ENCODE measurements around the gene TM4SF20.
A peak's percentile ranks its signal among the peaks of the same experiment; 100 is the strongest.

Gene TM4SF20

DNA sequence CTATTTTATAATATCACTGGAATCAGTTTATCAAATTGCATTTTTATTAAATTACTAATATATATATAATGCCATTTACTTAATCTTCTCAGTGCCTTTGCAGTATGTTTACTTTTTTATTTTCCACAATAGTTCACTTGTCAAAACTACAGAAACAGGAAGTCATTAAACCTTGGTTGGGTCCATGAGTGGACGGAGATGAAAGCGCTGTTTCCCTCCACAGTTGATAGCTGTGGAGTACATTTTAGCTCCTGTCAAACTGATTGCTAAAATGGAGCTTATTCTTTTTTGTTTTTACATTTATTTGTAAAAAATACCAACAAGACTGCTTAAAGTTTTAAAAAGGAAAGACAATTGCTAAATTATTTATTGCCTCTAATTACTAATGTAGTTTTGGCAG is 34.9 kb downstream of the TM4SF20 start:
- DNase-seq (ENCODE audit: low read depth, low spot score): no peak
- no peak overlapping the region for H3K27ac ChIP-seq
- no peak overlapping the region for H3K9ac ChIP-seq (ENCODE audit: insufficient read length)
- H3K9me3 ChIP-seq (ENCODE audit: low read depth, low read length): no peaks in the 10 kb centered on the region
- no peak overlapping the region for H3K4me3 ChIP-seq
- peaks cover 36% of the 10 kb centered on the region for H3K36me3 ChIP-seq (ENCODE audit: insufficient read depth, low read length)
- TF ChIP-seq FOXP2 (optimal IDR thresholded peaks at IDR 0.05; ENCODE audit: control extremely low read depth, extremely low read length, insufficient read depth): no peak
- no peak for TF ChIP-seq POLR2AphosphoS5 (IDR thresholded peaks at IDR 0.05; ENCODE audit: borderline replicate concordance, low read depth, low read length)
- no peak for TF ChIP-seq EZH2 (IDR thresholded peaks at IDR 0.05)

DNA sequence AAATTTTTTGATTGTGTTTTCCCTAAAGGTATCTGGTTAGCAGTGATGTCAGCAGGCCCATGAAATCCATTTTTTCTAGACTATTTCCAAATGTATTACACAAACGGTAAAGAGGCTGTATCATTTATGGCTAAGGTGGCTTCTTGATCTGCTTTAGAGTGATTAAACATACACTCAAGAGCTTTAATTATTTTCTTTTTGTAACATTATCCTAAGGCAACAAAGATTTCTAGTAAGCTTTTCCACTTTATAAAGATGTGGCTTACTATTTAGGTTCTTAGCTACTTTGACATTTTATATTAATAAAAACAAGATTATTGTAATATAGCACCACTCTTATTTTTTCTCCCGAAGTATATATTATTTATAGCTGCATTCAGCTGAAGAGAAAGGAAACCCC is 37.6 kb downstream of the TM4SF20 start:
- peaks cover 37% of the 10 kb centered on the region for H3K36me3 ChIP-seq (ENCODE audit: insufficient read depth, low read length)
- H3K4me3 ChIP-seq: no peak overlapping the region
- no peak overlapping the region for H3K27ac ChIP-seq
- no peak overlapping the region for H3K9ac ChIP-seq (ENCODE audit: insufficient read length)
- DNase-seq (ENCODE audit: low read depth, low spot score): no peak
- TF ChIP-seq FOXP2 (optimal IDR thresholded peaks at IDR 0.05; ENCODE audit: control extremely low read depth, extremely low read length, insufficient read depth) (no peak), POLR2AphosphoS5 (IDR thresholded peaks at IDR 0.05; ENCODE audit: borderline replicate concordance, low read depth, low read length) (no peak), EZH2 (IDR thresholded peaks at IDR 0.05) (no peak)
- H3K9me3 ChIP-seq (ENCODE audit: low read depth, low read length): no peaks in the 10 kb centered on the region

- H3K4me3 ChIP-seq: no peak overlapping the region
- TF ChIP-seq POLR2AphosphoS5 (IDR thresholded peaks at IDR 0.05; ENCODE audit: borderline replicate concordance, low read depth, low read length): no peak
- no peak for TF ChIP-seq EZH2 (IDR thresholded peaks at IDR 0.05)
- TF ChIP-seq FOXP2 (optimal IDR thresholded peaks at IDR 0.05; ENCODE audit: control extremely low read depth, extremely low read length, insufficient read depth): no peak
- H3K9me3 ChIP-seq (ENCODE audit: low read depth, low read length): no peaks in the 10 kb centered on the region
- no peak overlapping the region for H3K9ac ChIP-seq (ENCODE audit: insufficient read length)
- no peak for DNase-seq (ENCODE audit: low read depth, low spot score)
- H3K36me3 ChIP-seq (ENCODE audit: insufficient read depth, low read length): peaks cover 40% of the 10 kb centered on the region
- no peak overlapping the region for H3K27ac ChIP-seq
Observed at GRCh38 chr2:227340106-227340505, 39.0 kb downstream of the TM4SF20 start.

DNA sequence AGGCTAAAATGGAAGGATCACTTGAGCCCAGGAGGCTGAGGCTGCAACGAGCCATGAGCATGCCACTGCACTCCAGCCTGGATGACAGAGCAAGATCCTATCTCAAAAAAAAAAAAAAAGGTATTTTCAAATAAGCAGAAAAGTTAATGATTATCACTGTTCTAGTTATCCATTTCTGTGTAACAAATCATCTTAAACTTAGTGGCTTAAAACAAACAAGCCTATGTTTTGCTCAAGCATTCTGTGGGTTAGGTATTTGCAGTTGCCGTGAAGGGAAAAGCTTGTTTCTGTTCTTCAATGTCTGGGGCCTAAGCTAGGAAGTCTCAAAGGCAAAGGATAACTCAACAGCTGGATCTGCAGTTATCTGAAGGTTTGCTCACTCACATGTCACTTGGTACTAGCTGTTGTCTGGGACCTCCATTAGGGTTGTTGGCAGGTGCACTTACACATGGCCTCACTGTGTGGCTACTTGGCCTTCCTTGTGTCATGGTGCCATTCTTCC is 40.0 kb downstream of the TM4SF20 start:
- TF ChIP-seq EZH2 (IDR thresholded peaks at IDR 0.05) (no peak), FOXP2 (optimal IDR thresholded peaks at IDR 0.05; ENCODE audit: control extremely low read depth, extremely low read length, insufficient read depth) (no peak), POLR2AphosphoS5 (IDR thresholded peaks at IDR 0.05; ENCODE audit: borderline replicate concordance, low read depth, low read length) (no peak)

DNA sequence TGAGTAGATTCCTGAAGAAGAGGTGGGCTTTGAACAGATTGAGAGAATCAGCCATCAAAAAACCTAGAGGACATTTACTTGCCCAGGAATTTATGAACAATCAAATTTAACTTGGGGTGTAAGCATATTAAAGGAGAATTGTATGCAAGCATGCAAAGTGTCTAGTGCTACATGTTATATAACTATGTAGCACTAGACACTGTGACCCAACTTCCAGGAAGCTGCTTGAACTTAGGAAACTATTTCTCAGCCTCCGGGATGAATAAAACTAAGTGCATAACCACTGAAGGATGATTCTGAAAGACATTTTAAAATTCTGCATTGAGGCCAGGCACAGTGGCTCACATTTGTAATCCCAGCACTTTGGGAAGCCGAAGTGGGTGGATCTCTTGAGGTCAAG is 41.7 kb downstream of the TM4SF20 start:
- peaks cover 56% of the 10 kb centered on the region for H3K36me3 ChIP-seq (ENCODE audit: insufficient read depth, low read length)
- TF ChIP-seq EZH2 (IDR thresholded peaks at IDR 0.05): no peak
- no peak for TF ChIP-seq POLR2AphosphoS5 (IDR thresholded peaks at IDR 0.05; ENCODE audit: borderline replicate concordance, low read depth, low read length)
- no peak for TF ChIP-seq FOXP2 (optimal IDR thresholded peaks at IDR 0.05; ENCODE audit: control extremely low read depth, extremely low read length, insufficient read depth)
- no peak overlapping the region for H3K9ac ChIP-seq (ENCODE audit: insufficient read length)
- H3K4me3 ChIP-seq: no peak overlapping the region
- no peak for DNase-seq (ENCODE audit: low read depth, low spot score)
- H3K27ac ChIP-seq: no peak overlapping the region
- H3K9me3 ChIP-seq (ENCODE audit: low read depth, low read length): no peaks in the 10 kb centered on the region

More for the DNA sequence above, 40.0 kb downstream of the TM4SF20 start:
- H3K36me3 ChIP-seq (ENCODE audit: insufficient read depth, low read length): peaks cover 50% of the 10 kb centered on the region
- no peak for DNase-seq (ENCODE audit: low read depth, low spot score)
- no peak overlapping the region for H3K27ac ChIP-seq
- H3K4me3 ChIP-seq: no peak overlapping the region
- H3K9me3 ChIP-seq (ENCODE audit: low read depth, low read length): no peaks in the 10 kb centered on the region
- no peak overlapping the region for H3K9ac ChIP-seq (ENCODE audit: insufficient read length)

GRCh38 chr2:227335713-227336112 is 43.4 kb downstream of the TM4SF20 start:
- H3K27ac ChIP-seq: no peak overlapping the region
- no peaks in the 10 kb centered on the region; the same call in 1 of the 2 replicates for H3K9me3 ChIP-seq (ENCODE audit: low read depth, low read length)
- DNase-seq (ENCODE audit: low read depth, low spot score): no peak
- H3K36me3 ChIP-seq (ENCODE audit: insufficient read depth, low read length): peaks cover 63% of the 10 kb centered on the region
- H3K4me3 ChIP-seq: no peak overlapping the region
- no peak overlapping the region for H3K9ac ChIP-seq (ENCODE audit: insufficient read length)
- TF ChIP-seq EZH2 (IDR thresholded peaks at IDR 0.05): no peak
- TF ChIP-seq FOXP2 (optimal IDR thresholded peaks at IDR 0.05; ENCODE audit: control extremely low read depth, extremely low read length, insufficient read depth): no peak
- TF ChIP-seq POLR2AphosphoS5 (IDR thresholded peaks at IDR 0.05; ENCODE audit: borderline replicate concordance, low read depth, low read length): no peak

DNA sequence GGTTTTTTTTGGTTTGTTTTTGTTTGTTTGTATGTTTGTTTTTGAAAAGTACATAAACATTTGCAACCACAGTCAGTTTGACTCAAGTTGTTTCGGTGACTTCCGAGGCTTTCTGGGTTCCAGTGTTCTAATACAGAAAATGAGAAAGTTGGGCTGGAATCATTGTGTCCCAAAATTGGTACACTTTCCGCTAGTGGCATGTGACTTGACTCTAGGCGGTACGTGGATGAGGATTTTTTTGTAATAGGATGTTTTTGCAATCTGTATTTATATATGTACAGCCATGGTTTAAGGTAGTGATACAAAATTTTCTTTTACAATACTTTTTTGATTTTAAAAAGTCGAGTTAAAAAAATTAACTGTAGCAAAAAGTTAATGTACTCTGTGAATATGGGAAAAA is 52.3 kb downstream of the TM4SF20 start:
- no peaks in the 10 kb centered on the region; the same call in 1 of the 2 replicates for H3K9me3 ChIP-seq (ENCODE audit: low read depth, low read length)
- no peak overlapping the region for H3K27ac ChIP-seq
- no peak for DNase-seq (ENCODE audit: low read depth, low spot score)
- peak overlapping the region; percentile 96 for H3K4me3 ChIP-seq
- peaks cover 26% of the 10 kb centered on the region for H3K36me3 ChIP-seq (ENCODE audit: insufficient read depth, low read length)
- peak overlapping the region; percentile 94 for H3K9ac ChIP-seq (ENCODE audit: insufficient read length)
- TF ChIP-seq POLR2AphosphoS5 (IDR thresholded peaks at IDR 0.05; ENCODE audit: borderline replicate concordance, low read depth, low read length): no peak

- H3K4me3 ChIP-seq: peak overlapping the region; percentile 96
- H3K27ac ChIP-seq: no peak overlapping the region
- peak overlapping the region; percentile 94 for H3K9ac ChIP-seq (ENCODE audit: insufficient read length)
- DNase-seq (ENCODE audit: low read depth, low spot score): no peak
- H3K36me3 ChIP-seq (ENCODE audit: insufficient read depth, low read length): peaks cover 18% of the 10 kb centered on the region
- TF ChIP-seq POLR2AphosphoS5 (IDR thresholded peaks at IDR 0.05; ENCODE audit: borderline replicate concordance, low read depth, low read length) (no peak), FOXP2 (optimal IDR thresholded peaks at IDR 0.05; ENCODE audit: control extremely low read depth, extremely low read length, insufficient read depth) (no peak), EZH2 (IDR thresholded peaks at IDR 0.05) (no peak)
- H3K9me3 ChIP-seq (ENCODE audit: low read depth, low read length): no peaks in the 10 kb centered on the region; the same call in 1 of the 2 replicates
Observed at GRCh38 chr2:227325839-227326195, 53.3 kb downstream of the TM4SF20 start.
